ENCODE results near the gene ULBP2.
"Not testable (repeated sequence)": the region's sequence is repeated elsewhere in the genome, so short reads cannot be mapped to it uniquely, and the experiment has no call there.

The ULBP2 gene

DNA sequence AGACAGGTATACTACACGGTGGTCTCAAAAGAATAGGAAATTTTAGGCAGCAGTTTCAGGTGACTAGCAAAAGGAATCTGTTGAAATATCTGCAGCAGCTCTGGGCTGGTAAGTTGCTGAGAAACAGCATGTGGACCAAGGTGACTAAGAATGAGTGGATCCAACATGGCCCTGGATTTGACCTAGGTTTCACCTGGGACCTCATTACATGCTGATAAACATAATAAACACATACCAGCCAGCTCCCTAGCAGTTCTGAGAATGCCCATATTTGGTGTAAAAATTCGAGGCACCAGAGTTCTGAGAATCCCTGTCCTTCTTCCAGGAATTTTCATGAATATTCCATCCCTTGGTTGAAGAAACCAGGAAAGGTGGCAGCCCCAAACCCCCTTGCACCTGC is 11.6 kb downstream of the ULBP2 start:
- DNase-seq, result not testable (repeated sequence)

DNA sequence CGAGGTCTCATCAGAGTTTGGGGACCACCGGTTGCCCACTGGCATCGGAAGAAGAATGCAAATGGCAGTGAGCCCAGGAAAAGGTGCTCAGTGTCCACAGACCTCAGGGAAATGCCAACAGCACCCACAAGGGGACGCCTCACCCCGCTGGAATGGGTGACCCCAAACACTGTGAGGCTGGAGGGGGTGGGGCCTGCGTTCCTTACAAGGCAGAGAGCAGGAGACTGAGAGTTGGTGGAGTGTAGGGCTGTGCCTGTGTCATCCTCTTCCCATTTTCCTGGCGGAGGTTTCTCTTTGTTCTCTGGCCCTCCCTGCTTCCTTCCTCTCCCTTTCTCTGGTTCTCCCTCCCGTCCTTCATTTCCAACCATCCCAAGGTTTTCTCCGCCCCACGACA is 12.1 kb downstream of the ULBP2 start:
- DNase-seq, result not testable (repeated sequence)

DNA sequence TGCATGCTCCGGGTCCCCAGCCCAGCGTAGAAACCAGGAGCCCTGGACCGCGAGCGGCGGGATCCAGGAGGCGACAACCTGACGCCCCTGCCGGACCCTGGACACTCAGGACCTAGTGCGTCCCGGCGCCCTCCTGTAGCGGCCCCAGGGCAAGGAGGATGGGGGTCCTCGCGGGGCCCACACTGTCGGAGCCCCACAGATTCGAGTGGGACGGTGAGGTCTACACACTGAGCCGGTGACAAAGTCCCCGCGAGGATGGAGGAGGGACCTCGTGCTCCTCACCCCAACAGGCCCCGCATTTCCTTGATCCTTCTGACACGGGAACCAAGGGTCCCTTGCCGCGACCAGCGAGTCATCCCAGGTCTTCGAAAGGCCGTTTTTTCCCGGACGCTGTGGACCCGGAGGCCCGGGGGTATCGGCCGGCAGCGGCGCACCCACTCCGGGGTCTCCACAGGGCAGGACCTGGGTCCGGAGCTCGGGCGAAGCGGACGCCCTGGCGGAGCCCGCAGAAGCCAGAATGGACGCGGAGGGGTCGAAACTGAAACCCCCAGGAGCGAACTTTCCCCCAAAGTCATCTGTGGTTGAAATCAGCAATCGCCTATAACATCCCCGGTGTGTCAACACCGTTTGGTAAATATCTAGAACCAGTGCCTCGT is 12.6 kb downstream of the ULBP2 start:
- DNase-seq, result peak in 1 of 6 experiments; percentile 19

DNA sequence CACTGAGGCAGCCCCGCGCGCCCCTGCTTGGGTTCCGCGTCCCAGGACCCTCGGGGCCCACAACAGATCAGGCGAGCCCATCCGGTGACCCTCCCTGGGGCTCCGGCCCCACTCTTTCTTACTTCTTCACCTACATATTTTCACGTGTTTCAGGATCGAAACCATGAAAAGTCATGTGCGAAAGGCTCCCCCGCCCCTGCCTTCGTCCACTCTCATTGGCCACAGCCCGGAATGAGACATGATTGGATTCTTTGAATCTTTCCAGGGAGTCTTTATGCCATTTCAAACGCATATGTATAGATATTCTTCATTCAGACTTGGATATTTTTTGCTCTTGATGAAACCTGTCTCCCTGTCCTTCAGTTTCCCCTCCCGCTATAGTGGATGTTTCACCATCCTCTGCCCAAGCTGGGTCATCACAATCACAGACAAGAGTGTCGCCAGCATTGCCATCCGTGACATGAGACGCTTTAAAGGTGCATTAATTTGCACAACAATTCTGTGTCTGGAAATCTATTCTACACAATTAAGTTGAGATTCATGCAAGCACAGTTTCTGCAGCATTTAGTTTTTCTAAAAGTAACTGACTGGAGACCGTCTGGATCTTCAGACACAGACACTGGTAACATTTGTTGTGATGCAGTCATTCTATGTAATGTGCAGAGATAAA is 13.3 kb downstream of the ULBP2 start:
- not testable (repeated sequence) for DNase-seq

DNA sequence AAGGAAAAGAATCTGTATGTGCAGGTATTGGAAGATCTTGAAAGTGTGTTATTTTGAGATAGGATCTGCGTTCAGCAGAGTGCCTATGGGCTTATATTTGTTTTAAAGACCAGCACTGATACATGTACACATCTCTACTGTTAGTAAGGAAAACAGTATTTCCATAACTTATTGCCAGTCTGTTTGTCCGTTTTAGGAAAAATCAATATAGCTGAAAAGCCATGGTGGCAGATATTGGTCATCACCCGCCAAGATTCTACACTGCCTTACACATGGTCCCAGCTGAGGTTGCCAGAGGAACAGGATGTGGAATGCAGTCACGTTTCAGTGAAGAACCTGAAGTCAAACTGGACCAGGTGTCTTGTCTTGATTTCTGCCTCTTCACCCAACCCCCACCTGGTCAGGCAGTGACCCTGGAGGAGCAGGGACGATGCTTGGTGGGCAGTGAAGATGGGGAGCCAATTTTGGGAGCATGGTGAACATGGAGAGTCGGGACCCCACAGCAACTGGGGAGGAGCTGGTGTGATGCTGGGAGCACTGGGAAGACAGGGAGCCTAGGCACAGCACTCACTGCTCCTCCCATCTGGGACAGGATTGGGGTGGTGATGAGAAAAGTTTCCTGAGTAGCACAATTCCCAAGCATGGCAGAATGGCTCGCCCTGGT is 14.0 kb downstream of the ULBP2 start:
- DNase-seq, result not testable (repeated sequence)

DNA sequence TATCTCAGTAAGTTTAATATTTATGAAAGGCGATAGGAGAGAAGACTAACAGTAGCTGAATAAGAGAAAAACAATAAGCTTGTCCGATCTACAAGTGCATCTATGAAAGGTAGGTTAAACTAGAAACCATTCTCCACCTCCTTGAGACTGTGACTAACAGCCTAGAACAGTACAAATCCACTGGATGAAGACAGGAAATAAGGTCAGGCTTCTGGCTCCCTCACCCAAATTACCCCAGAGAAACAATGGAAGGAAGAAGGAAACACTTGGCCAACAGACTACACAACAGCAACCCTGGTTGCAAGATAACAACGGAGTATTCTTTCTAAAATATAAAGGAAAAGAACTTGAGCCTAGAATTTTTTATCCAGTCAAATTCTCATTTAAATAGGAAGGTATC is 16.3 kb downstream of the ULBP2 start:
- DNase-seq, result not testable (repeated sequence)

DNA sequence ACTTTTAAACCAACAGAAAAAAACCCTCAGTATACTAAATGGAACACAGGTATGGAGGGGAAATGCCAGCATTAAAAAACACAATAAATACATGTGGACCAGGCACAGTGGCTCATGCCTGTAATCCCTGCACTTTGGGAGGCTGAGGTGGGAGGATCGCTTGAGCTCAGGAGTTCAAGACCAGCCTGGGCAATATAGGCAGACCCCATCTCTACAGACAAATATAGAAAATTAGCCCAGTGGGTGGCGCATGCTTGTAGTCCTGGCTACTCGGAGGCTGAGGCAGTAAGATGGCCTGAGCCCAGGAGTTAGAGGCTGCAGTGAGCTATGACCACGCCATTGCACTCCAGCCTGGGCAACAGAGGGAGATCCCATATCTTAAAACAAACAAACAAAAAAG is 18.0 kb downstream of the ULBP2 start:
- not testable (repeated sequence) for DNase-seq

DNA sequence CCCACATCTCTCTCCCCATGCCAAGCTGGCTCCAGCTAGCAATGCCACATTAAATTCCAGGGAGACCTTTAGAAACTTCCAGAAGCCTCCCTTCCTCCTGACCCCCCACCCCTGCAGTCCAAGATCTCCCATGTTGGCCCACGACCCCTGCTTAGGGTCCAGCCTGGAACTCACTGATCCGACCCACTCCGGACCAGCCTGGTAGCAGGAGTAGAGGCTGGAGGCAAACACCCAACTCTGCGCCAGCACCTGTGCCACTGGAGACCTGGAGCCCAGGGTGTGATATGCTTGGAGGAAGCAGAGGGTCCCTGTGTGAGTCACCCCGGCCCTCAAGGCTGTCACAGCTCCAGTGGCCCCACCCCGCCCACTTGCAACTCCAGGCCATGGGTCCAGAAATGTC is 18.7 kb downstream of the ULBP2 start:
- no peak for DNase-seq

DNA sequence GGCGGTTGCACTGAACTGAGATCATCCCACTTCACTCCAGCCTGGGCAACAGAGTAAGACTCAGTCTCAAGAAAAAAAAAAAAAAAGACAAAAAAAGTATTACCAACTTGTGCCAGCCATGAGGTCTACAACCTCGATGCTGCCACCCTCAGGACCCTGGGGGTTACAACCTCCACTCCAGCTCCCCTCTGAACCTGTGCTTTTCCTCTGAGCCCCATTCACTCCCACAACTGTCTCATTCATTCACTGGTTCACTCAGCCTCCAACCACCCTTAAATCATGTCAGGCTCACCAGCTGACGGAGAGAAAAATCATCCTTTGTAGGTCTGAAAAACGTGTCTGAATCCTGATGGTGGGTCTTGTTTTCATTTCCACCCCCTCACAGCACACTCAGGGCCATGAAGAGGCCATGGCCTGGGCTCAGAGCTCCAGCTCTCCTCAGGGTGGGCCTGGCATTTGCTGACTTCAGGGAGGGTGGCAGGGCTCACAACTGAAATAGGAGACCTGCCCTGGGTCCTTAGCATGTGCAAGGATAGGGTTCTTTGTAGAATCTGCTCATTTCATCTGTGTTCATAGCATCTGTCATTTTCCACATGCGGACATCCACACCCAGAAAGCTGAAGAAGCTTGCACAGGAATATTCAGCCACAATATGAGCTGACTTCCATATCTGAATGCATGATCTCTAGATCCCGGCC is 20.1 kb downstream of the ULBP2 start:
- peak in 3 of 6 experiments; percentile 10 to 33 (median 26) for DNase-seq

DNA sequence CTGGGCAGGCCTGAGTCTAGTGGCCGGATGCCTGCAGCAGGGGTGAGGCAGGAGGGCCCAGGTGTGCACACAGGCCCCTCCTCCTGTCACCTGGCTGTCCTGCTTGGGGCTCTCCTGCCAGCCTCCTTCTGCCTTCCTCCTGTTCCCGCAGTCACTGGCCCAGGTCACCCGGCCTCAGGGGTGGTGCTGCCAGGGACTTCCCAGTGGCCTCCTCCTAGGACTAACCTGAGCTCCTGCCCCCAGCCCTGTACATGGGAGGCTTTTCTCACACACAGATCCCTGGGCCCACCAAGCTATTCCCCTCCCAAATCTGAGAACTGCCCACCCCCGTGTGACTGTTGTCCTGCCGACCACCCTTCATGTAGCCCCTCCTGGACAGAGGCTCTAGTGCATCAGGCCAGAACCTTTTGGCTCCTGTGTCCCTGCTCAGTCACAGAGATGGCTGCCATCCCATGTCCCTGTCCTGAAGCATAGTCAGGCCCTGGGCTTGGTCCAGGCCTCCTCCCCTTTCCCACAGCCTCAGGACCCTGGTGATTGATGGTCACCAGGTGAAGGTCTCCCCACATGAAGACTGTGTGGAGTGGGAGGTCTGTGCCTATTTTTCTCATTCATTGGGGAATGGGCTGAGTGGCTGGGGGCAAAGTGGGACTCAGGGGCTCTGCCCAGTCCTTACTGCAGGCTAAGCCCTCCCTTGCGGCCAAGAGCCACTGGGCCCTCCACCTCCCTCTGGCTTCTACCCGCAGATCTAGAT is 20.8 kb downstream of the ULBP2 start:
- no peak for DNase-seq

DNA sequence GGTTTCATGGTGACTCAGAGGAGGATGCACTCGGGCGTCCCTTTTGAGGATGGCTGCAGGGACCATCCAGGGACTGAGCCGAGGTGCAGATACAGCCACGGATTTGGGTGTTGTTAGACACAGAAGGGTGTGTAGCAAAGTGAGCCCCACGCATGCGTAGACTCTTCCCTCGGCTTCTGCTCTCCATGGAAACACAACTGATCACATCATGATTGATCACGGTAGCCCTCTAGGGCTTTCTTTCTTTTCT is 21.3 kb downstream of the ULBP2 start:
- DNase-seq, result peak in 3 of 6 experiments; percentile 31 to 47 (median 34)

DNA sequence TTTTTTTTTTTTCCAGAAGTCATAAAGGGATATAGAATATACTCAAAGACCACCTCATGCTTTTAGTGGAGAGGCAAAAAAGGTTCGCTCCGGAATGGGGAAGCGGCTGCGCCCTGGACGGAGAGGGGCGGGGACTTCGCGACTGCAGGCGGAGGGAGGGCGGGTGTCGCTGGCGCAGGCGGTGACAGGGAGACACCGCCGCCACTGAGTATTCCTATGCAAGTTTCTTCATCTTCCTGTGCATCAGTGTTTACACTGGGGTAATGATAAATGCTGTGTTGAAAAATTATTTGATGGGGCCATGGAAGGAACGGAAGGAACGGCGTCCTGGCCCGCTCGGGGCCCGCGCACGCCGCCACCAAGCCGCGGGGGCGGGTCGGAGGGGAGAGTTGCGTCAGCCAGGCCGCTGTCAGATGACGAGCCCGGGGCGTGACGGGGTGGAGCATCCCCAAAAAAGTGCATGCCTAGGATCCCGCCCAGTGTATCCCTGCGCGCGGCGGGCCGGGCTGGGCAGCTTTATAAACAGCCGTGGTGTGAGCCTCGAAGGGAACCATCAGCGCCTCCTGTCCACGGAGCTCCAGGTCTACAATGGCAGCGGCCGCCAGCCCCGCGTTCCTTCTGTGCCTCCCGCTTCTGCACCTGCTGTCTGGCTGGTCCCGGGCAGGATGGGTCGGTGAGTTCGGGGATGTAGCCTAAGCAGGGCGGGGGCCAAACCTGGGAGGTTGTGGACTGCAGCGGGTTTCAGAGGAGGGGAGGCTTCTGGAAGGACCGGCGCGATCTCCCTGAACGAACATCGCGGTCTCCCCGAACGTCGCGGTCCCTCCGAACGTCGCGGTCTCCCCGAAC is 21.9 kb downstream of the ULBP2 start, which contains the start of gene ULBP1:
Gene ULBP1 (plus strand): TSS at position 482 of the 846 bp plus-strand sequence. CDS start 107 bp downstream, at position 589.
- peak; percentile 28 to 60 (median 58) for DNase-seq

DNA sequence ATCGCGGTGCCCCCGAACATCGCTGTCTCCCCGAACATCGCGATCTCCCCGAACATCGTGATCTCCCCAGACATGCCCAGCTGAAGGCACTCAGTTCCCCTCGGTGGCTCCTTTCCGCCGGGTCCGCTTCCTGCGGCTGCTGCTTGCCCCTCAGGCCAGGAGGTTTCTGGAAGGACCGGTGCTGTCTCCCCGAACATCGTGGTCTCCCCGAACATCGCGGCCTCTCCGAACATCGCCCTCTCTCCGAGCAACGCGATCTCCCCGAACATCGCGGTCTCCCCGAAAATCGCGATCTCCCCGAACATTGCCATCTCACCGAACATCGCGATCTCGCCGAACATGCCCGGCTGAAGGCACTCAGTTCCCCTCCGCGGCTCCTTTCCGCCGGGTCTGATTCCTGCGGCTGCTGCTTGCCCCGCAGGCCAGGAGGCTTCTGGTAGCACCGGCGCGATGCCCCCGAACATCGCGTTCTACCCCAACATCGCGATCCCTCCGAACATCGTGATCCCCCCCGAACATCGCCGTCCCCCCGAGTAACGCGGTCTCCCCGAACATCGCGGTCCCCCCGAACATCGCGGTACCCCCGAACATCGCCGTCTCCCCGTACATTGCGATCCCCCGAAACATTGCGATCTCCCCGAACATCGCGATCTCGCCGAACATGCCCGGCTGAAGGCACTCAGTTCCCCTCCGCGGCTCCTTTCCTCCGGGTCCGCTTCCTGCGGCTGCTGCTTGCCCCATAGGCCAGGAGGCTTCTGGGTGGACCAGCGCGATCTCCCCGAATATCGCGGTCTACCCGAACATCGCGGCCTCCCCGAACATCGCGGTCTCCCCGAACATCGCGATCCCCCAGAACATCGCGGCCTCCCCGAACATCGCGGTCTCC is 22.7 kb downstream of the ULBP2 start:
- DNase-seq, result peak in 4 of 6 experiments; percentile 9 to 56 (median 46)

DNA sequence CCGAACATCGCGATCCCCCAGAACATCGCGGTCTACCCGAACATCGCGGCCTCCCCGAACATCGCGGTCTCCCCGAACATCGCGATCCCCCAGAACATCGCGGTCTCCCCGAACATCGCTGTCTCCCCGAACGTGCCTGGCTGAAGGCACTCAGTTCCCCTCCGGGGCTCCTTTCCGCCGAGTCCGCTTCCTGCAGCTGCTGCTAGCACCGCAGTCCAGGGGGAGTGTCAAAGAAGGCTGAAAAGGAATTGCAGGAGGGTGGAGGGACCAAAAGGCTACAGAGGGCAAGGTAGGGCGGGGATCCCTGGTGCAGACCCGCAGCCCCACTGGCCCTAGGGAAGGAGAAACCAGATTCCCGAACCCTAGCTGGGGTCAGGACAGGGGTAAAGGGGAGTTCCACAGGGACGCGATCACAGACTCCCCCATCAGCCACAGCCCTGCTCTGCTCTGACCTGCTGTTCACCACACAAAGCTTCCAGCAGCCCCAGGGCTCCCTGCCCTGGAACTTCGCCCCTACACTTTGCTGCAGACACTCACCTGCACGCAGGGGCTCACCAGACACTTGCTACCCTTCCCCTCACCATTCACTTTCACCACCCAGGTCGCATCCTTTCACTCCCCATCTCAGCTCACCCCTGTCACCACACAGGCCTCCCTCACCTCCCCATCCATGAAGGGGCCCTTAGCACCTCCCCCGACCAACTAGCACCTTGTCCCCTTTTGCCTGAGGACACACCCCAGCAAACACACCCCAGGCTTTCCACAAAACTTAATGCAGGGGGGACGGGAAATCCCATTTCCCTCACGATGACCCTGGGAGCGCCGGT is 23.6 kb downstream of the ULBP2 start:
- peak in 3 of 6 experiments; percentile 34 to 38 (median 37) for DNase-seq

DNA sequence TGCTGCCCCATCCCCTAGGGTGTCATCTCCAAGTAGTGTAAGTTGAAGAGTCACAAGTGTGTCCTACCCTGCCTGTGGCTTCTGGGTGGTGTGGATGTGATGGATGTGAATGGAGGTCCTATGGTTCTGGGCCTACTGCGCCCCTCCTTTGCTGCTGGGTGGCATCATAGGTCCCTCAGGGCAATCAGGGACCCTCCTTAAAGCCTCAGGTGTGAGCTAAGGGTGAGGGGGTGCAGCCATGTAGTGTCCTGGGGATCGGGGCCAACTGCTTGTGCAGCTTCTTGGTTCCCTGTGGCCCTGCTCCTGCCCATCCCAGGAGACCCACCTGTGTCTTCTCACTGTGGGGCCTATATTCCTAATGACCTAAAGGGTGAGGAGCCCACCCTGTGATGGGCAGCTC is 24.5 kb downstream of the ULBP2 start:
- DNase-seq, result not testable (repeated sequence)

DNA sequence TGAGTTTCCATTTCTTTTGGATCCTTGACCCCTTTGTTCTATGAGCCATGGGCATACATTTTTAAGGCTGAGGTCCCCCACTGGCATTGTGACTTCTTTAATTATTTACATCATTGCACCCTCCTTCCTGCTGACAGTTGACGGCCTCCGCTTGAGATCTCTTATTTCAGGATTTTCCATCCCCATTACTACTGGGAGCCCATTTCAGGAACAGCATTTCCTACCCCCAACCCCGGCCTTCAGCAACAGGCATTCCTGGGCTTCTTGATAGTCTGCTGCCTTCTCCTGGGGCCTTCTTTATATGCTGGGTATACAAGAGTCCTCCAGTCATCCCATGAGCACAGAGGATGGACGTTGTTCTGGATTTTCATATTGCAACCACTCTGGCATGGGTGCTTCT is 25.8 kb downstream of the ULBP2 start:
- DNase-seq, result no peak

DNA sequence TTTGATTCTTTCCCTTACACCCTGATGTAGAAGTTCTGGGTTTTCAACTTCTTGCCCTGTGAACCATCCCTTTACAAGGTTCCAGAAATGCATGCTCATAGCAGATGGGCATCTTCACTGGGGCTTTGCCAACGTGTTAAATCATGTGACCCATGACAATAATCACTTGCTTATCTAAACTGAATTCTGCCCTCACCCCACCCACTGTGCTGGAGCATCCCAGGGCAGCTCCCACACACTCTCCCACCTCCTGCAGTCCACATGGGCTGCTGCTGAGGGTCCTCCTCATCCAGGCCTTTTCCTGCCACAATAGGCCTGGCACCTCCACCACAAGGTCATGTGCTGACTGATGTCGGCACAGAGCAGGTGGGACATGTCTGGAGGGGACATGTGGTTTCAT is 26.2 kb downstream of the ULBP2 start:
- not testable (repeated sequence) for DNase-seq

DNA sequence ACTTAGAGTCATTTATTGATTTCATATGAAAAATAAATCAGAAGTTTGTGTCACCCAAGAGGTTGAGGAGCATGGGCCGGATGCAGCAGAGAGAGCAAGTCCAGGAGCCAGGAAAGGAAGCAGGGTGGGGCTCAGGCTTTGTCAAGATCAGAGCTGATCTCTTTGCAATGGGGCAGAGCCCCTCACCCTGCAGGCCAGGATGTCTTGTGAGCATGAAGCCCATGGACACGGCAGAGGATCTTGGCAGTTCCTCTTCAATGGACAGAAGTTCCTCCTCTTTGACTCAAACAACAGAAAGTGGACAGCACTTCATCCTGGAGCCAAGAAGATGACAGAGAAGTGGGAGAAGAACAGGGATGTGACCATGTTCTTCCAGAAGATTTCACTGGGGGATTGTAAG is 27.1 kb downstream of the ULBP2 start:
- DNase-seq, result not testable (repeated sequence)

DNA sequence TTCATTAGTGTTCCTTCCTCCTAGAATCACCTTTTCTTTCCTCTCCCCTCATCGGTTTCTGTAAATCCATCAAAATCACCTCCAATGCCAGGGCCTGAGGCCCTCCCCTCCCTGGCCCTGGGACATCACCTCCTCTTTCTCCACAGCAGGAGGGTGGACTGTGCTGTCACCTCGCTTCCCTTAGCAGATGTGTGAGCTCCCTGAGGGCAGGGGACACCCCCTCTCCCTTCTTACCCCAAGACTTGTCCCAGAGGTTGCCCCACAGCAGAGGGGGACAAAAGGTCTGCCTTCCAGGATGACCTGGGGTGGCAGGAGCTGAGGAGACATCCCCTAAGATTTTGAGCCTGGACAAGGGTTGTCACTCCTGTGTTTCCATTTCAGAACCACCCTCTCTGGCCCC is 27.8 kb downstream of the ULBP2 start:
- no peak for DNase-seq

DNA sequence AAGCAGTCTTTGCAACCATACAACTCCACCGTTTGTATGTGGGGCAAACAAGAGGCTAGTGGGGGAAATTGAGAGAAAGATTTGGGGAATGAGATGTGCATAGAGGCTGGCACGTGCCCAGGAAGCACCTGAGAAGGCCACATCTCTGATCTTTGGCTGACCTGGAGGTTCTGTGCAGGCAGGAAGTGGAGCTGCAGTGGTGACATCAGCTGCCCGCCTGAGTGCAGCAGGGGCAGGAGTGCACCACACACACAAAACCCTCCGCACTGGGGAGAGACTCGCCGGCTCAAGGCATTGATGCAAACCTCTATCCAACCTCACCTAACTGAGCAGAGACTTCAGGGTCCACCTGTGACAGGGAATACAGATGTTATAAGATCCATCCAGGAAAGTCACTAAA is 32.6 kb downstream of the ULBP2 start:
- DNase-seq, result not testable (repeated sequence)
